Measurements from ENCODE around the gene ANGPTL4.
"Not testable (repeated sequence)": the region's sequence is repeated elsewhere in the genome, so short reads cannot be mapped to it uniquely, and the experiment has no call there.

Gene ANGPTL4

GRCh38 chr19:8403820-8404109 is 39.8 kb downstream of the ANGPTL4 start:
- Histone ChIP-seq H3K4me1 (ENCODE audit: control insufficient read depth in 1 of 2, insufficient read depth in 2 of 2, low read length in 2 of 2) (peaks cover 0 to 2% of the 10 kb centered on the region in 2 experiments), H2BK12ac (ENCODE audit: low read length) (no peak overlapping the region), H3K9me3 (ENCODE audit: insufficient read depth, low read depth, low read length) (peaks cover 3% of the 10 kb centered on the region), H2BK5ac (ENCODE audit: low read depth, low read length, poor library complexity) (no peak overlapping the region), H3K27ac (ENCODE audit: low read depth, low read length) (no peak overlapping the region), H3K14ac (ENCODE audit: low read length) (no peak overlapping the region), H3K9ac (ENCODE audit: low read length) (no peak overlapping the region), H2AFZ (ENCODE audit: insufficient read depth, low read length, poor library complexity) (no peak overlapping the region), H3K79me2 (ENCODE audit: control insufficient read depth, insufficient read depth, low read length, poor library complexity) (no peaks in the 10 kb centered on the region), H3K23ac (ENCODE audit: low read length) (no peak overlapping the region), H3K79me1 (ENCODE audit: low read length) (no peaks in the 10 kb centered on the region), H3K4me2 (ENCODE audit: low read length) (no peak overlapping the region), H4K12ac (ENCODE audit: low read depth, low read length) (no peak overlapping the region), H3K27me3 (ENCODE audit: insufficient read depth, low read length) (no peaks in the 10 kb centered on the region), H4K91ac (ENCODE audit: low read depth, low read length) (no peak overlapping the region), H3K36me3 (ENCODE audit: control insufficient read depth in 1 of 2, insufficient read depth in 2 of 2, low read length in 2 of 2) (peaks cover 49 to 51% of the 10 kb centered on the region in 2 experiments), H3K4ac (ENCODE audit: low read depth, low read length) (no peak overlapping the region), H4K8ac (ENCODE audit: low read depth, low read length) (no peak overlapping the region), H2BK120ac (ENCODE audit: insufficient read depth, low read length, poor library complexity) (no peak overlapping the region), H3K18ac (ENCODE audit: low read length) (no peak overlapping the region), H2AK5ac (ENCODE audit: low read length) (no peak overlapping the region), H3K4me3 (ENCODE audit: low read depth, low read length) (no peak overlapping the region)
- no peak for DNase-seq
- WGBS (ENCODE audit: extremely low coverage, insufficient coverage, insufficient read length): no CpG with 5 or more reads among the region's 24 CpGs

- H3K9ac ChIP-seq (ENCODE audit: low read length): no peak overlapping the region
- no peak for DNase-seq
Measured at GRCh38 chr19:8404391-8405151, 40.6 kb downstream of the ANGPTL4 start.

DNA sequence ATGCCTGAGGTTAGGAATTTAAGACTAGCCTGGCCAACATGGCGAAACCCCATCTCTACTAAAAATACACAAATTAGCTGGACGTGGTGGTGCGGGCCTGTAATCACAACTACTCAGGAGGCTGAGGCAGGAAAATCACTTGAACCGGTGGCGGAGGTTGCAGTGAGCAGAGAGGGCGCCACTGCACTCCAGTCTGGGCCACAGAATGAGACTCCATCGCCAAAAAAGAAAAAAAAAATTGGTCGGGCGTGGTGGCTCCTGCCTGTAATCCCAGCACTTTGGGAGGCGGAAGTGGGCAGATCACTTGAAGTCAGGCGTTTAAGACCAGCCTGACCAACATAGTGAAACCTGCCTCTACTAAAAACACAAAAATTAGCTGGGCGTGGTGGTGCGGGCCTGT is 46.8 kb downstream of the ANGPTL4 start:
- not testable (repeated sequence) for H4K91ac ChIP-seq (ENCODE audit: low read depth, low read length); H3K79me1 ChIP-seq (ENCODE audit: low read length); H3K4me3 ChIP-seq (ENCODE audit: low read depth, low read length); H3K36me3 ChIP-seq (ENCODE audit: control insufficient read depth in 1 of 2, insufficient read depth in 2 of 2, low read length in 2 of 2); H2BK12ac ChIP-seq (ENCODE audit: low read length); H3K9ac ChIP-seq (ENCODE audit: low read length); H3K4me2 ChIP-seq (ENCODE audit: low read length); H3K27me3 ChIP-seq (ENCODE audit: insufficient read depth, low read length); H3K14ac ChIP-seq (ENCODE audit: low read length); H2AK5ac ChIP-seq (ENCODE audit: low read length); H3K9me3 ChIP-seq (ENCODE audit: insufficient read depth, low read depth, low read length); H2BK5ac ChIP-seq (ENCODE audit: low read depth, low read length, poor library complexity); H3K4ac ChIP-seq (ENCODE audit: low read depth, low read length); H2BK120ac ChIP-seq (ENCODE audit: insufficient read depth, low read length, poor library complexity); H2AFZ ChIP-seq (ENCODE audit: insufficient read depth, low read length, poor library complexity); H3K79me2 ChIP-seq (ENCODE audit: control insufficient read depth, insufficient read depth, low read length, poor library complexity); H3K23ac ChIP-seq (ENCODE audit: low read length); H4K12ac ChIP-seq (ENCODE audit: low read depth, low read length); H4K8ac ChIP-seq (ENCODE audit: low read depth, low read length); H3K27ac ChIP-seq (ENCODE audit: low read depth, low read length); H3K18ac ChIP-seq (ENCODE audit: low read length)
- DNase-seq: peak; percentile 47 to 72
- H3K4me1 ChIP-seq (ENCODE audit: control insufficient read depth in 1 of 2, insufficient read depth in 2 of 2, low read length in 2 of 2): peaks cover 10 to 11% of the 10 kb centered on the region in 2 experiments
- no CpG with 5 or more reads among the region's 13 CpGs for WGBS (ENCODE audit: extremely low coverage, insufficient coverage, insufficient read length)

More at GRCh38 chr19:8404391-8405151, 40.6 kb downstream of the ANGPTL4 start:
- no CpG with 5 or more reads among the region's 18 CpGs for WGBS (ENCODE audit: extremely low coverage, insufficient coverage, insufficient read length)
- H3K4me2 ChIP-seq (ENCODE audit: low read length): no peak overlapping the region
- H4K8ac ChIP-seq (ENCODE audit: low read depth, low read length): no peak overlapping the region
- no peak overlapping the region for H4K91ac ChIP-seq (ENCODE audit: low read depth, low read length)
- no peak overlapping the region for H2BK5ac ChIP-seq (ENCODE audit: low read depth, low read length, poor library complexity)
- H2AFZ ChIP-seq (ENCODE audit: insufficient read depth, low read length, poor library complexity): no peak overlapping the region
- H3K23ac ChIP-seq (ENCODE audit: low read length): no peak overlapping the region
- no peak overlapping the region for H2BK120ac ChIP-seq (ENCODE audit: insufficient read depth, low read length, poor library complexity)
- H4K12ac ChIP-seq (ENCODE audit: low read depth, low read length): no peak overlapping the region
- H3K4me3 ChIP-seq (ENCODE audit: low read depth, low read length): no peak overlapping the region
- H3K36me3 ChIP-seq (ENCODE audit: control insufficient read depth in 1 of 2, insufficient read depth in 2 of 2, low read length in 2 of 2): peaks cover 45 to 46% of the 10 kb centered on the region in 2 experiments
- H3K27me3 ChIP-seq (ENCODE audit: insufficient read depth, low read length): no peaks in the 10 kb centered on the region
- no peak overlapping the region for H2BK12ac ChIP-seq (ENCODE audit: low read length)
- H3K9me3 ChIP-seq (ENCODE audit: insufficient read depth, low read depth, low read length): peaks cover 3% of the 10 kb centered on the region
- H3K79me2 ChIP-seq (ENCODE audit: control insufficient read depth, insufficient read depth, low read length, poor library complexity): no peaks in the 10 kb centered on the region
- no peak overlapping the region for H3K27ac ChIP-seq (ENCODE audit: low read depth, low read length)
- H3K18ac ChIP-seq (ENCODE audit: low read length): no peak overlapping the region
- H3K79me1 ChIP-seq (ENCODE audit: low read length): no peaks in the 10 kb centered on the region
- no peaks in the 10 kb centered on the region for H3K4me1 ChIP-seq (ENCODE audit: control insufficient read depth in 1 of 2, insufficient read depth in 2 of 2, low read length in 2 of 2)
- H2AK5ac ChIP-seq (ENCODE audit: low read length): no peak overlapping the region
- H3K4ac ChIP-seq (ENCODE audit: low read depth, low read length): no peak overlapping the region
- H3K14ac ChIP-seq (ENCODE audit: low read length): no peak overlapping the region

DNA sequence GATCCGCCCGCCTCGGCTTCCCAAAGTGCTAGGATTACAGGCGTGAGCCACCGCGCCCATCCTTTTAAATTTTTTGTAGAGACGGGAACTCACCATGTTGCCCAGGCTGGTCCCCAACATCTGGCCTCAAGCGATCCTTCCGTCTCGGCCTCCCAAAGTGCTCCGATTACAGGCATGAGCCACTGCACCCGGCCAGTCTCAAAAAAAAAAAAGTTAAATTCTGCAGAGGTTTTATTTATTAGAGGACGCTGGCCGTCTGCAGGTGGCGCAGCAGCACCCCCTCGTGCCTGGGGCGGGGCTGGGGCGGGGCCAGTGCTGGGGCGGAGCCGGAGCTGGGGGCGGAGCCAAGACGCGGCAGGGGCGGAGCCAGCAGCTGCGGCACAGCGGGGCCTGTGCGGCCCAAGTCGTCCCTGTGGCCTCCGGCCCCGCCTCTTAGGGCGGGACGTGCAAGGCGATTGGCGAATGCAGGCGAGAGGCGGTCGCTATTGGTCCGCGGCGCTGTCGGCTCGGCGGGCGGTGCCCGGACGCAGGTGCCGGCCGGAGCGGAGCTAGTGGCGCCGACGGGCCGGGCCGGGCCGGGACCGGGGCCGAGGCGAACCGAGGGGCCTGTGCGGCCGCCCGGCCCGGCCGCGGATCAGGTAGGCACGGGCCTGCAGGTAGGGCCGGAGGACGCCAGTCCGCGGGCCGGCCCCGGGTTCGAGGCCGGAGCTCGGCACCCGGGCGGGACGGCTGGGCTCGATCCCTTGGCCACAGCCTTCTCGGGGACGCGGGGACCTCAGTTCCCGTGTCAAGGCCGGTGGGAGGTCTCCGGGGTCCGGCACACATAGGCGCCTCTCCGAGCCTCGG is 49.1 kb downstream of the ANGPTL4 start, which contains the start of gene MARCHF2:
MARCHF2 (plus strand) TSS at position 523 of the 846 bp plus-strand sequence. CDS start 8,536 bp downstream, outside the sequence.
- H3K4me3 ChIP-seq (ENCODE audit: low read depth, low read length): peak within 1 kb of the TSS; percentile 81
- H3K9me3 ChIP-seq (ENCODE audit: insufficient read depth, low read depth, low read length): no peaks in the 10 kb centered on the region
- peak within 1 kb of the TSS; percentile 48 for H3K4ac ChIP-seq (ENCODE audit: low read depth, low read length)
- peak within 1 kb of the TSS; percentile 52 for H2AFZ ChIP-seq (ENCODE audit: insufficient read depth, low read length, poor library complexity)
- peak within 1 kb of the TSS; percentile 78 for H4K8ac ChIP-seq (ENCODE audit: low read depth, low read length)
- H4K91ac ChIP-seq (ENCODE audit: low read depth, low read length): peak within 1 kb of the TSS; percentile 76
- peak within 1 kb of the TSS; percentile 53 for H2AK5ac ChIP-seq (ENCODE audit: low read length)
- H3K23ac ChIP-seq (ENCODE audit: low read length): no peak within 1 kb of the TSS
- peaks cover 12 to 14% of the 10 kb centered on the region in 2 experiments for H3K4me1 ChIP-seq (ENCODE audit: control insufficient read depth in 1 of 2, insufficient read depth in 2 of 2, low read length in 2 of 2)
- no peak within 1 kb of the TSS for H3K9ac ChIP-seq (ENCODE audit: low read length)
- H2BK12ac ChIP-seq (ENCODE audit: low read length): no peak within 1 kb of the TSS
- H2BK5ac ChIP-seq (ENCODE audit: low read depth, low read length, poor library complexity): no peak within 1 kb of the TSS
- H3K14ac ChIP-seq (ENCODE audit: low read length): peak within 1 kb of the TSS; percentile 68
- no peak within 1 kb of the TSS for H3K27ac ChIP-seq (ENCODE audit: low read depth, low read length)
- WGBS (ENCODE audit: extremely low coverage, insufficient coverage, insufficient read length): no CpG with 5 or more reads among the region's 89 CpGs
- peak within 1 kb of the TSS; percentile 70 for H4K12ac ChIP-seq (ENCODE audit: low read depth, low read length)
- H3K18ac ChIP-seq (ENCODE audit: low read length): peak within 1 kb of the TSS; percentile 51
- peak within 1 kb of the TSS; percentile 40 for H2BK120ac ChIP-seq (ENCODE audit: insufficient read depth, low read length, poor library complexity)
- no peaks in the 10 kb centered on the region for H3K27me3 ChIP-seq (ENCODE audit: insufficient read depth, low read length)
- no peaks in the 10 kb centered on the region for H3K36me3 ChIP-seq (ENCODE audit: control insufficient read depth in 1 of 2, insufficient read depth in 2 of 2, low read length in 2 of 2)
- H3K79me2 ChIP-seq (ENCODE audit: control insufficient read depth, insufficient read depth, low read length, poor library complexity): peaks cover 3% of the 10 kb centered on the region
- H3K4me2 ChIP-seq (ENCODE audit: low read length): peak within 1 kb of the TSS; percentile 87
- H3K79me1 ChIP-seq (ENCODE audit: low read length): peaks cover 7% of the 10 kb centered on the region
- peak; percentile 98 for DNase-seq

All from trophoblast cell (in vitro differentiated cells and primary cell).